HG03432 (cell line): ENCODE measurements around the gene CDC123.
"Not testable (repeated sequence)": the region's sequence is repeated elsewhere in the genome, so short reads cannot be mapped to it uniquely, and the experiment has no call there.

ENCODE experiments used
- ATAC-seq: cut with Tn5 transposase; IDR thresholded peaks from one replicate; pipeline ENCODE4 v1.9.1; 2021; ENCODE audit warnings: mild to moderate bottlenecking, moderate library complexity; ENCODE audit not compliant: unreplicated experiment

Gene CDC123

GRCh38 chr10:12234687-12235086, 38.7 kb downstream of the CDC123 start:
- ATAC-seq, result not testable (repeated sequence)

GRCh38 chr10:12235116-12235694, 39.2 kb downstream of the CDC123 start:
- ATAC-seq, result no peak

GRCh38 chr10:12235796-12236195, 39.8 kb downstream of the CDC123 start:
- ATAC-seq, result no peak

GRCh38 chr10:12237265-12238220, 41.6 kb downstream of the CDC123 start:
- ATAC-seq, result no peak

GRCh38 chr10:12238821-12239220, 42.8 kb downstream of the CDC123 start:
- ATAC-seq, result no peak

GRCh38 chr10:12241810-12242529, 46.0 kb downstream of the CDC123 start:
- ATAC-seq, result no peak

GRCh38 chr10:12243864-12244620, 48.1 kb downstream of the CDC123 start:
- ATAC-seq, result peak; percentile 55

- ATAC-seq, result no peak
Measured at GRCh38 chr10:12250181-12250580, 54.2 kb downstream of the CDC123 start.

GRCh38 chr10:12250702-12251101, 54.7 kb downstream of the CDC123 start:
- not testable (repeated sequence) for ATAC-seq

- ATAC-seq, result no peak
Measured at GRCh38 chr10:12251581-12251980, 55.6 kb downstream of the CDC123 start.

GRCh38 chr10:12252882-12253546, 57.0 kb downstream of the CDC123 start:
- no peak for ATAC-seq

GRCh38 chr10:12255048-12255447, 59.1 kb downstream of the CDC123 start:
- ATAC-seq, result no peak

- ATAC-seq, result no peak
Measured at GRCh38 chr10:12259988-12260387, 64.0 kb downstream of the CDC123 start.

- ATAC-seq, result no peak
Measured at GRCh38 chr10:12262278-12262981, 66.4 kb downstream of the CDC123 start.

GRCh38 chr10:12264204-12264940, 68.4 kb downstream of the CDC123 start:
- peak; percentile 90 for ATAC-seq

- no peak for ATAC-seq
Measured at GRCh38 chr10:12269056-12269455, 73.1 kb downstream of the CDC123 start.

GRCh38 chr10:12271210-12271540, 75.2 kb downstream of the CDC123 start:
- ATAC-seq, result no peak

- not testable (repeated sequence) for ATAC-seq
Measured at GRCh38 chr10:12277862-12278261, 81.9 kb downstream of the CDC123 start.

GRCh38 chr10:12279281-12279680, 83.3 kb downstream of the CDC123 start:
- no peak for ATAC-seq
